HG02870 (cell line): ENCODE data around the gene ETDB.
A peak's percentile ranks its signal among the peaks of the same experiment; 100 is the strongest.
"Not testable (repeated sequence)": the region's sequence is repeated elsewhere in the genome, so short reads cannot be mapped to it uniquely, and the experiment has no call there.

Experiments used
- ATAC-seq: cut with Tn5 transposase; IDR thresholded peaks from one replicate; pipeline ENCODE4 v1.9.1; 2021; ENCODE audit warnings: mild to moderate bottlenecking, moderate library complexity; ENCODE audit not compliant: unreplicated experiment

Gene ETDB

DNA sequence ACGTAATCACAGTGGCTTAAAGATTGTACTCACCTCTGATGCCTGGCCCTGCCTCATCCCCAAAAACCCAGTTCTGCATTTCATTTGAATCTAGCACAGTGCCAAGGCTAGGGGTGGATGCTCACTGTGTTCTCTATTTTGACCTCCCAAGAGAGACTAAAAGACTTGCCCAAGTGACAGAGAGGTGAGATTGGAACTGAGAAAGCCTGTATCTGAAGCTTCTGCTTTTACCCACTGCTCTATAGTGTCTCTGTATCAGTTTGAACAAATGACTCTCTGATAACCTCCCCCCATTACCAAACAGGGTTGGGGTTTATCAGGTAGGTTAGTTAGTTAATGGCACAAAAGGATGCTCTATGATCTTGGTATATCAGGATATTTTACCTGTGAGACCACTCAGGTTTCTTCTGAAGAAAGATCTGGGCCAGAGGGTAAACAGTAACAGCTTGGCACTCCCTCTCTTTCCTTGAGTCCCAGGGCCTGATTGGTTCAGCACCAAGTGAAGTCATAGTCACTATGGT is at the start of gene ETDB:
Gene ETDB (minus strand): TSS at position 471 of the 521 bp plus-strand sequence. CDS start 1,265 bp downstream, outside the sequence.
- ATAC-seq = not testable (repeated sequence)

DNA sequence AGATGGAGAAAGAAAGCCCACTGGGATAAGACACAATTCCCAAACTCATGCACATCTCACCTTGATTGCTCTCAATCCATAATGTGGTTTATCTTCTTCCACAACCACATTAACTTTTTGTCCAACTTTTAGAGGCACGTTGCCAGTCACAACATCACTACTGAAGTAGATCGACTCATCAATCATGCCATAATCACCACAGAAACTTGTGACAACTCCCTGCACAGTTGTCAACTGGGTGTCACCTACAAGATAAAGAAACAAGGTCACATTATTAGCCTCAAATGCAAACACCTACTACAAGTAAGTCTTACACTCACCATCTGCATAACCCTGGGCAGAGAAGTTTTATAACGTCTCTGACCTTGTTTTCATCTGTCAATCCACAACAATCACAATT is 49.2 kb upstream of the ETDB start:
- not testable (repeated sequence) for ATAC-seq

DNA sequence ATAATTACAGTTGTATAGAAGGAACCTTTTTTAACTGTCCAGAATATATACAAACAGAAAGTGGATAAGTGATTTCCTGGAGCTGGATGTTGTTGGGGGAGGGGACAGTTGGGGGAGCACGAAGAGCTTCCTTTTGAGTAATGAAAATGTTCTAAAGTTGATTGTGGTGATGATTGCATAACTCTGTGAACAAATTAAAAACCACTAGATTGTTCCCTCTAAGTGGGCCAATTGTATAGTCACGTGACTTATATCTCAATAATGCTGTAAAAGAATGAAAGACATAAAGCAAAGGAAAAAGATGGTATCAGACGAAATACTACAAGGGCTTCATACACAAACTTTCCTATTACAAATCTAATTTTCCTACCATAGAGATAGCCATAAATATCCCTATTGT is 48.2 kb upstream of the ETDB start:
- no peak for ATAC-seq

DNA sequence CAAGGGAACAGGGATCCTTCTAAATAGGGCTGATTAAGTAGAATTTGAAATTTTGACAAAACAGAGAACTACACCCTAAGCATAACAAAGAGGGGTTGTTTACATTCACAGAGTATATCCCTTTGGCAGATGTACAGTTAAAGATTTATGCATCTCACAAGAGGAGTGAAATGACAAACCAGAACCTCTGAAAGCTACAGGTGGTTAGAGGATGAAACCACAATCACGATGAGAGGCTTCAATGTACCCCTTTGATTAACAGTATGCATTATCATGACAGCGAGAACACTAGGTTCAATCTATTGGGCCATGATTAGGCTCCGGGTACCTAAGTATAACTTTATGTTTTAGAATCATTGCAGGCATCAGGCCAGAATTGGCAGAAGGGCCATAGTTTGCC is 34.4 kb upstream of the ETDB start:
- not testable (repeated sequence) for ATAC-seq

DNA sequence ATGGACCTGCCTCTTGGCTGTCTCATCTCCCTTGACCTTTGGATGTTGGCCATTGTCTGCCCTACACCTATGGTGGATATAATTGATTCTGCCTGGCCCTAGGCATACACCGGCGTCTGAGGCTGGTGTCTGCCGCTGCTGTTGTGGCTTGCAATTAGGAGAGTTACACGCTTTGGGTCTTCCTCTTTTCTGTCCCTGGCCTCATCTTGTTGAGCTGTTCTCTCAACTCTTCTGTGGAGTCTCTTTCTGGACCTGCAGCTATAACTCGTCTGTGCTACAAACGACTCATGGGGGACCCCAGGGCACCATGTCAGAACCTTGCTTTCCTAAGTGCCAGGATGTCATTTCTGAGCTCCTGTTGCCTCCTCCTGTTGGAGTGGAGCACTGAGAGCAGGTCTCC is 5.8 kb upstream of the ETDB start:
- not testable (repeated sequence) for ATAC-seq

DNA sequence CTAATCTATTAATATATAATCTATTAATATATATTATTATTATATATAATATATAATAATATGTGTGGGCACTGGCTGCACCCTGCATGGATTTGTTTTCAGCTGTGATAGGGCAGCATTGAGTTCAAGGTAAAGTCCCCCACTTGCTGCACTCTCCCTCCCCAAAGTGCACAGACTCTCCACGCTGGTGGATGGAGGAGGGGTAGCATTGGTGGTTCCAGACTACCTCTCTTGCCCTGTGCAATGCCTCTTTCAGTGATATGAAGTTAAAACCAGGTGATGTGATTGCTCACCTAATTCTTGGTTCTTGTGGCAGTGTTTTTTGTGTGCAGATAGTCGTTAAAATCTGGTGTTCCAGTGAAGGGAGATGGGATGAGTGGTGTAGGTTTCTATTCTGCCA is 4.3 kb downstream of the ETDB start:
- not testable (repeated sequence) for ATAC-seq

DNA sequence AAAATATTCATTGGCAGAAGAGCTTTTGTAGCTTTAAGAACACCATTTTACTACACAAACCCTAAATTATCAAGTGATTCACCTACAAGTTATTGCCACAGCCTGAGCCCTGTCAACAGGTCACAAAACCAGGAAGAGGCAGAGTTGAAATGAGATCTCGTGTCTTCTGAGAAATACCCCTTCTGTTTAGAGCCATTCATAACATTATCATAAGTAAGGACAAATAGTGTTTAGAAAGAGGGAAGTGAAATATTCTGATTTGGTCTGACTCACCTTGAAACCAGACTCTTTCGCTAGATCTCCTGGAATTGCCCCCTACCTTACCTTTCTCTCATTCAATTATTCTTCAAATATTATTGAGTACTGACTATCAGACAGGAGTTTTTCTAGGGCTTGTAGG is 5.9 kb downstream of the ETDB start:
- ATAC-seq = peak; percentile 97

DNA sequence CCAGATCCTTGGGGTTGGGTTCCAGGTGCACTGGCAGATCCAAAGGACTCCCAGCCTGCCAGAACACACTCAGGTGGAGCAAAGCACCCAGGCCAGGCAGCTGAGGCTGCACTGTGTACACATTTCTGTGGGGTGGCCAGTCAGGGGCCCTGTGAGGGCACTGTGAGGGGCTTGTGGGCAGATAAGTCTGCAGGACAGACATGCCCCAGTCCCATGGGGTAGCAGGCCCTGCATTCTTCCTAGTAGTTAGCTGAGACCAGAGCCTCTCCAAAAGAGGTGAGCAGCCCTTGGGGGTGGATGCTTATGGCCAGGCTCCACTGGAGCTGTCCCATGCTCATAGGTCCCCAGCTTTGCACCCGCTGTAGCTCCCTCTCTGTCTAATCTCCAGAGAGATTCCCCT is 7.6 kb downstream of the ETDB start:
- ATAC-seq = no peak

DNA sequence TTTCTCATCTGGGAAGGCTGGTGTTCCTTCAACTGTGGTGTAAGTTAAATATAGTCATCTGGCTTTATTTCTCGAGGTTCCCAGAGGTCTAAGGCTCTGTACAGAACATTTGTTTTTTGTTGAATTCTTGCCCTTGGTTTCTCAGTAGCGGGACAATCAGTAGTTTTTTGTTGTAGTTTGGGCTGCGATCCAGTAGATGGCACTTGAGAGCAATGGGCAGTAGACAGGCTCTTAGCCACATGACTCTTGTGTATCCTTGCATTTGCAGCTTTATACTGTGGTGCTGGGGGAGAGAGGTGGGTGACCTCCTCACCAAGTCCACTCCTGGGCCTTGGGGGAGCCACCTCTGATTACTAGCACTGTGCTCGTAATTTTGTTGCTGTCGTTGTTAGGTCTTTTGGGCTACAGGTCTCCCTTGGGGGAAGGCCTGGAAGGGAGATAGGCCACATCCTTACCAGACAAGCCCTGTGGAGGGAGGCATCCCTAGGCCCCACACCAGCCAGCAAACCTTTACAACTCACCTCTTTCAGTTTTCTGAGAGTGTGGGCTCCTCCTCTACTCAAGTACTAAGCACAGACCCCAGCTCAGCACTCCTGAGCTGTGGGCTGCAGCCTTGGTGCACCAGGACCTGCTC is 8.1 kb downstream of the ETDB start:
- no peak for ATAC-seq

DNA sequence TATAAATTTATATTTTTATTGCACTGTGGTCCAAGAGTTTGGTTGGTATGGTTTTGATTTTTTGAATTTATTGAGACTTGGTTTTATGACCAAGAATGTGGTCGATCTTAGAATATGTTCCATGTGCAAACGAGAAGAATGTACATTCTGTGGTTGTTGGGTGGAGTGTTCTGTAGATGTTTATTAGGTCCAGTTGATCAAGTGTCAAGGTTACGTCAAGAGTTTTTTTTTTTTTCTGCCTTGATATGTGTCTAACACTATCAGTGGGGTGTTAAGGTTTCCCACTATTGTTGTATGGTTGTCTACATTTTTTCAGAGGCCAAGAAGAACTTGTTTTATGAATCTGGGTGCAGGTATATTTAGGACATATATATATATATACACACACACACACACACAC is 10.8 kb downstream of the ETDB start:
- no peak for ATAC-seq

DNA sequence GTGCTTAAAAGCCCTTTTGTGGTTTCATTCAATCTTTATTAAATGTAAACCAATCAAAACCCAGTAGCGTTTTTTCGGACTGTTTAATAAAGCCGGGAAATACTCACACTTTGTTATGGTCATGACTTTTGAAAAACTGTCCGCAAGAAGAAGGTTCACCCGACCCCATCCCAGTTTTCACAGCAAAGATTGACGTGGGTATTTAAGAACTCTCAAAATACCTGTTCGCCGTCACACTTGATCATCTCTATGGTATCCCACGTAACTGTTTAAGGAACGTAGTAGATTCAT is 20.9 kb downstream of the ETDB start:
- no peak for ATAC-seq

DNA sequence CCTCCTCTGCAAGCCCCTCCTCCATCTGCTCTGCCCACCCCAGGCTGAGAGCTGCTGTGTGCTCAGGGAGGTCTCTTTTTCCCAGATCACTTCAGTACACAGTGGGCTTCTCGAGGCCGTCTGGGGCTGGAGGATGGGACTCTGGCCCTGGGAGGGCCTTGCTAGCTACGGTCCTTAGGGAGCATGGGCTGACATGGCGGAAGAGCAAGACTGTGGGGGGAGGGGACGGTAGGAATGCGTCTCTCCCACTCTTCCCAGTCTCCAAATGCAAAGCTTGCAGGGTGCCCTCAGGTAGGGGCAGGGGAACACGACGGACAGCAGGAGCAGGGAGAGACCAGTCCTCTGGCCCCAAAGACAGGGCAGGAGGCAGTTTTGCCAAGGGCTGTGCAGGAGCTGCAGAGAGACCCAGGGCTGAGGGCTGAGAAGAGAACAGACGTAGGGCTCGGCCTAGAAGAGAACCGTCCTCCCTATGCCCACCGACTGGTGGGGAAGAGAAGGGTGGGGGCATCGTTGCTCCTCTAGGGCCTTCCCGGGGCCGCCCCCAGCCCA is 23.1 kb downstream of the ETDB start:
- not testable (repeated sequence) for ATAC-seq

DNA sequence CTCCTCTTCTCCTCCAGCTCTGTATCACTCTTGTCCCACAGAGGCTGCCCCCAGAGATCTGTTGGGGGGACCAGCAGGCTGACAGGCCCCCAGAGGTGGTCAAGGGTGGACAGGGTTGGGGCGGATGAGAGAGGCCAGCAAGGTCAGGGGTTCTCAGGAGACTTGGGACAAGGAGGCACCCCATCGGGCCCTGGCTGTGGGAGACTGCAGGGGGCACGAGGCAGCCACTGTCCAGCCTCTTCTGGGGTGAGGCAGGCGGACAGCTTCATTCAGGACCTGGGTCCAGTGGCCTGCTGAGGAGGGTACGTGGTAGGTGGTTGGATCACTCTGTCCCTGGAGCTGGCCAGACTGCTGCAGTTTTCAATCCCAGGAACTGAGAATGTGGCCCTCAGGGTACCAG is 24.6 kb downstream of the ETDB start:
- ATAC-seq = no peak

DNA sequence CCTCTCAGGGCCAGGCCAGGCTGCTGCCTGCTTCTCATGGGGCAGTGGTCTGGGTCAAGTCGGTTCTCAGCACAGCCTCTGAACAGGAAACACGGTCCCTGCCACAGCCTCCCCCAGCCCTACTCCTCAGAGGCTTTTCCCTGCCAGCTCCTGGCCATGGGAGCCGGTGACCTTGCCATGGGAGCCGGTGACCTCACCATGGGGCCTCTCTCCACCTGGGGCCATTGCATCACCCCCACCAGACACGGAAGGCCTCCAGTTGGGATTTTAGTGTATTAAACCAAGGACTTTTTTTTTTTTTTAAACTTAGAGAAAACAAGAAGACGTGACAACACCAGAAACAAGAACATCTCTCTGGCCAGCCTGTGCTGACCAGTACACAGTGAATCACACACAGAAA is 25.6 kb downstream of the ETDB start:
- ATAC-seq = no peak

DNA sequence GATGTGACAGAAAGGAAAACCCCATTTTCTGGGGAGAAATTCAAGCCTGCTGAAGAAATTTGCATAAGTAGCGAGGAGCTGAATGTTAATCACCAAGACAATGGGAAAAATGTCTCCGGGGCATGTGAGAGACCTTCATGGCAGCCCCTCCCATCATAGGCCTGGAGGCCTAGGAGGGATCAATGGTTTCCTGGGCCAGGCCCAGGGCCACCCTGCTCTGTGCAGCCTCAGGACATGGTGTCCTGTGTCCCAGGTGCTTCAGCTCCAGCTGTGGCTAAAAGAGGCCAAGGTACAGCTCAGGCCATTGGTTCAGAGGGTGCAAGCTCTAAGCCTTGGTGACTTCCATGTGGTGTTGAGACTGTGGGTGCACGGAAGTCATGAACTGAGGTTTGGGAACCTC is 31.2 kb downstream of the ETDB start:
- ATAC-seq = no peak

DNA sequence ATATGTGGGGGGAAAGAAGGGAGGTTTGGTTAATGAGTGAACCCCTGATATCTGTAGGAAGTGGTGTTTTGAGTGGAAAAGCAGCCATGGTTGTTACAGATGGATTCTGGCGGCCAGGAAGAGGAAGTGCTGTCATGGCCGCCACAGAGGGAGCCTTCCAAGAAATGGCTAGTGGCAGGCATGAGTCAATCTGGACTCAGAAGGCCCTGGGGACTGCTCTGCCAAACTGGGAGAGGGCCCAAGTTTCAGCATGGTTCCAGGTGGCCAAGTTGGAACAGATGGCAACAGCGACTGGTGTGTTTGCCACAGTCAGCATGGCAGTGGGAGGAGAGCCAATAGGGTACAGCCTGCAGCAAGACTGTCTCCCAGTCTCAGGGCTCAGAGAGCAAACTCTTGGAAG is 32.5 kb downstream of the ETDB start:
- no peak for ATAC-seq

DNA sequence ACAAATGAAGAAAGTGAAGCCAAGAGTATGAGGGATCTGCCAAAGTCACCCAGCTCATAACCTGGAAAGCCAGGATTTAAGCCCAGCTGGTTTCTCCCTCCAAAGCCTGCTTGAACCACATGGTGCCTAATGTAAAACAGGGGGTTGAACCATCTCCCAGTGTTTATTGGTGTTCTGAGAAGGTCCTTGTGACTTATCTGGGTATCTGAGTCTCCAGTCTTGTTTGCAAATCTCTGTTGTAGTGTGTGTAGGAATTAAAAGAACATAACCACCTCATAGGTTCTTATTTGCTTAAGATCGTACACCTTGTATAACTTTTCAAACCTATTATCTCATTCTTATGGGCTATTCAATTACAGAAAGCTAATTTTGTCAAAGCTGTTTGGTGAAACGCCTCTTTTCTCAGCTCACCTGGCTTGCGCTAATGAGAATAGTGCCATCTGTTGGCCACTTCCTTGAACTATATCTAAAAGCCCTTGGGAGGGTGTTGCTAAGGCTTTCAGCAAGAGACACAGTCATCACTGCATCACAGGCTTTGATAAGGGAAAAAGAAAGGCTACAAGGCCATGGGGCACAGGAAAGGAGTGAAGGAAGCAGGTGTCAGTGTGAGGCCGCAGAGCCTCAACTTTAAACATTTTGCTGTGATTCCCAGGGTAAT is 34.0 kb downstream of the ETDB start:
- peak; percentile 95 for ATAC-seq

DNA sequence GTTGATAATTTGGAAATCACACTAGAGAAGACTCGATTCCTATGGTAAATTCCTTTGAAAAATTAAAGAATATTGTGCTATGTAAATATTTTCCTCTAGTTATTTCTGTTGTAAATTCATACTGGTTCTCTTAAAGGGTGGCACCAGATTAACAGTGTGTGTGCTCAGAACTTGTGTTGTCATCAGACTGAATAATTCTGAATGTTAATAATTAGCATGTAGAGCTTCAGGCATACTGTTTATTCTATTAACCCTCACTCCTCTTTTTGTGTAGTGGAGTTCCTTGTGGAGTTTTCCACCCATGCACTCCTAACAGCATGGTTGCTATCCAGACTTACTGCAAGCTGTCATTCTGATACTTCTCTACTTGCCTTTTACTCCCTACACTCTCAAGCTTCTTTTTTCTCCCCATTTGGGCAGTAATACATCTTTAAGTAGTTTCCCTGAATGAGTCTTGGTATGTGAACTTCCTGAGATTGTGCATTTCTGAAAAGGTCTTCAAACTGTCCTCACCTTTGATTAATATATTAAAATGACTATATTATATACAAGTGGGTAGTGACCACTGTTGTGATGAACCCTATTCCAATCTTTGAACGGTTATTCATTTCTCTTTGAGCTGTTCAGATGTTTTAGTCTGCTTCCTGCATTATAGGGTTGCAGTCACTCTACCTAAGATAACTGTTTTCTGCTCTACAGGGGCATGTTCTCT is 38.5 kb downstream of the ETDB start:
- no peak for ATAC-seq
